SKM-1 (cell line): Measurements from ENCODE around the gene SUPT16H.

ENCODE experiments used
- DNase-seq: peaks from one replicate; lab custom pipeline; 2025; ENCODE audit not compliant: unreplicated experiment; lab: John Stamatoyannopoulos, UW

The SUPT16H gene

GRCh38 chr14:21302013-21302835 lies 81.6 kb downstream of the SUPT16H start:
- no peak for DNase-seq
